GM19328 (cell line): ENCODE data around the gene NDUFA11.
"Not testable (repeated sequence)": the region's sequence is repeated elsewhere in the genome, so short reads cannot be mapped to it uniquely, and the experiment has no call there.

ENCODE experiments used
- ATAC-seq: cut with Tn5 transposase; IDR thresholded peaks from one replicate; pipeline ENCODE4 v1.9.1; 2021; ENCODE audit warnings: mild to moderate bottlenecking, moderate library complexity; ENCODE audit not compliant: unreplicated experiment

The NDUFA11 gene

GRCh38 chr19:5863030-5863665 is 40.4 kb downstream of the NDUFA11 start:
- ATAC-seq, result no peak

GRCh38 chr19:5857203-5858081 is 46.1 kb downstream of the NDUFA11 start:
- no peak for ATAC-seq

GRCh38 chr19:5855151-5855550 is 48.4 kb downstream of the NDUFA11 start:
- not testable (repeated sequence) for ATAC-seq

GRCh38 chr19:5854121-5854520 is 49.5 kb downstream of the NDUFA11 start:
- not testable (repeated sequence) for ATAC-seq

DNA sequence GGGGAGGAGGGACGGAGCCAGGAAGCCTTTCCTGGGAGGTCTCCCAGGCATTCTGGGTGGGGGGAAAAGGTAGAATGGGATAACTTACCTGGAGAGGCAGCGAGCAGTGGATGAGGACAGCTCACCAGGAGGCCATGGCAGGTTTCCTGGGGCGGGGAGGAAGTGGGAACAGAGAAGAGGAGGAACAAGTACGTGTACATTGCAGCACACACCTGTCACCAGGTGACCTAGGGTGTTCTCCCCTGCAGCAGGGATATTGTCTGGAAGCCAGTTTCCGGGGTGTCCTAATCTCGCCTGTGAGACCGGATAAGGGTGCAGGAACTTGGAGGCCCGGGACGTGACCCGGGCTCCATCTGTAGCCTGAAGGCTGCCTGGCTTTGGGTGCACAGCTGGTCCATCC is 52.3 kb downstream of the NDUFA11 start, which contains the start of gene FUT3:
Gene FUT3, minus strand, starts transcription at position 148 of the 400 bp plus-strand sequence.
- no peak for ATAC-seq

- ATAC-seq, result no peak
Observed at GRCh38 chr19:5850743-5851293, 52.8 kb downstream of the NDUFA11 start.

- no peak for ATAC-seq
Observed at GRCh38 chr19:5850189-5850588, 53.4 kb downstream of the NDUFA11 start.

- not testable (repeated sequence) for ATAC-seq
Observed at GRCh38 chr19:5848621-5849020, 55.0 kb downstream of the NDUFA11 start.

- ATAC-seq, result not testable (repeated sequence)
Observed at GRCh38 chr19:5847846-5848245, 55.7 kb downstream of the NDUFA11 start.
